ENCODE results near the gene PDZD4.

GRCh38 chrX:153828723-153829548, 1.4 kb downstream of the PDZD4 start:
- TF ChIP-seq TAF1 (IDR thresholded peaks at IDR 0.05; ENCODE audit: borderline replicate concordance, low read depth, low read length): no peak
- TF ChIP-seq POLR2A (IDR thresholded peaks at IDR 0.05; ENCODE audit: low read depth, low read length): no peak
- no peak for TF ChIP-seq POLR2AphosphoS5 (IDR thresholded peaks at IDR 0.05; ENCODE audit: low read depth, low read length)

Data from GM12892 (cell line).